H1 (cell line): ENCODE results near the gene PKDREJ. TPM values are rescaled to one million over a fixed set of nuclear protein-coding genes. Genes with fewer than 3 reads are reported as not detected.

Experiments
- EGR1 ChIP-seq: IDR thresholded peaks from 2 replicates; pipeline ENCODE4 v1.6.1; 2011; ENCODE audit warnings: low read depth, low read length, borderline replicate concordance
- polyA plus RNA-seq, 7 experiments: library from polyadenylated mRNA; depleted of rRNA in 3 of 7; stranded (reverse) in 5 of 7; unstranded in 2 of 7; fragments of >200 nt in 5 of 7; fragments of 200-250 nt in 2 of 7; gene quantifications; 1 replicate in 5 of 7; 2 replicates in 1 of 7; 4 replicates in 1 of 7; pipeline versions ENCODE4 v1.2.1 to v1.2.3, GENCODE V29; 2011 to 2013; ENCODE audit warnings: missing spikeins in 2 of 7, mixed read lengths in 2 of 7
- total RNA-seq: library from RNA; stranded (reverse); fragmentation: NEBNext Ultra II Directional; extraction: Animal tissue kit (Norgen Biotek cat#: 25700); gene quantifications from 2 replicates; pipeline ENCODE4 v1.2.1, GENCODE V29; 2021
- TF ChIP-seq, protein P1 (sequence below): fragments of 300-600 bp; sonication (generic); IDR thresholded peaks from 2 replicates; pipeline ENCODE4 v1.7.1; 2012; ENCODE audit warnings: low read length, moderate library complexity, mild to moderate bottlenecking, inconsistent platforms; ENCODE audit not compliant: insufficient replicate concordance

Gene PKDREJ
- total and polyA plus RNA-seq, 2 of the 8 experiments (the other 6 are each of a cell fraction or from before 2014, with no cell fraction given) = 0.02 to 0.04 TPM

- TF ChIP-seq, protein P1, sequence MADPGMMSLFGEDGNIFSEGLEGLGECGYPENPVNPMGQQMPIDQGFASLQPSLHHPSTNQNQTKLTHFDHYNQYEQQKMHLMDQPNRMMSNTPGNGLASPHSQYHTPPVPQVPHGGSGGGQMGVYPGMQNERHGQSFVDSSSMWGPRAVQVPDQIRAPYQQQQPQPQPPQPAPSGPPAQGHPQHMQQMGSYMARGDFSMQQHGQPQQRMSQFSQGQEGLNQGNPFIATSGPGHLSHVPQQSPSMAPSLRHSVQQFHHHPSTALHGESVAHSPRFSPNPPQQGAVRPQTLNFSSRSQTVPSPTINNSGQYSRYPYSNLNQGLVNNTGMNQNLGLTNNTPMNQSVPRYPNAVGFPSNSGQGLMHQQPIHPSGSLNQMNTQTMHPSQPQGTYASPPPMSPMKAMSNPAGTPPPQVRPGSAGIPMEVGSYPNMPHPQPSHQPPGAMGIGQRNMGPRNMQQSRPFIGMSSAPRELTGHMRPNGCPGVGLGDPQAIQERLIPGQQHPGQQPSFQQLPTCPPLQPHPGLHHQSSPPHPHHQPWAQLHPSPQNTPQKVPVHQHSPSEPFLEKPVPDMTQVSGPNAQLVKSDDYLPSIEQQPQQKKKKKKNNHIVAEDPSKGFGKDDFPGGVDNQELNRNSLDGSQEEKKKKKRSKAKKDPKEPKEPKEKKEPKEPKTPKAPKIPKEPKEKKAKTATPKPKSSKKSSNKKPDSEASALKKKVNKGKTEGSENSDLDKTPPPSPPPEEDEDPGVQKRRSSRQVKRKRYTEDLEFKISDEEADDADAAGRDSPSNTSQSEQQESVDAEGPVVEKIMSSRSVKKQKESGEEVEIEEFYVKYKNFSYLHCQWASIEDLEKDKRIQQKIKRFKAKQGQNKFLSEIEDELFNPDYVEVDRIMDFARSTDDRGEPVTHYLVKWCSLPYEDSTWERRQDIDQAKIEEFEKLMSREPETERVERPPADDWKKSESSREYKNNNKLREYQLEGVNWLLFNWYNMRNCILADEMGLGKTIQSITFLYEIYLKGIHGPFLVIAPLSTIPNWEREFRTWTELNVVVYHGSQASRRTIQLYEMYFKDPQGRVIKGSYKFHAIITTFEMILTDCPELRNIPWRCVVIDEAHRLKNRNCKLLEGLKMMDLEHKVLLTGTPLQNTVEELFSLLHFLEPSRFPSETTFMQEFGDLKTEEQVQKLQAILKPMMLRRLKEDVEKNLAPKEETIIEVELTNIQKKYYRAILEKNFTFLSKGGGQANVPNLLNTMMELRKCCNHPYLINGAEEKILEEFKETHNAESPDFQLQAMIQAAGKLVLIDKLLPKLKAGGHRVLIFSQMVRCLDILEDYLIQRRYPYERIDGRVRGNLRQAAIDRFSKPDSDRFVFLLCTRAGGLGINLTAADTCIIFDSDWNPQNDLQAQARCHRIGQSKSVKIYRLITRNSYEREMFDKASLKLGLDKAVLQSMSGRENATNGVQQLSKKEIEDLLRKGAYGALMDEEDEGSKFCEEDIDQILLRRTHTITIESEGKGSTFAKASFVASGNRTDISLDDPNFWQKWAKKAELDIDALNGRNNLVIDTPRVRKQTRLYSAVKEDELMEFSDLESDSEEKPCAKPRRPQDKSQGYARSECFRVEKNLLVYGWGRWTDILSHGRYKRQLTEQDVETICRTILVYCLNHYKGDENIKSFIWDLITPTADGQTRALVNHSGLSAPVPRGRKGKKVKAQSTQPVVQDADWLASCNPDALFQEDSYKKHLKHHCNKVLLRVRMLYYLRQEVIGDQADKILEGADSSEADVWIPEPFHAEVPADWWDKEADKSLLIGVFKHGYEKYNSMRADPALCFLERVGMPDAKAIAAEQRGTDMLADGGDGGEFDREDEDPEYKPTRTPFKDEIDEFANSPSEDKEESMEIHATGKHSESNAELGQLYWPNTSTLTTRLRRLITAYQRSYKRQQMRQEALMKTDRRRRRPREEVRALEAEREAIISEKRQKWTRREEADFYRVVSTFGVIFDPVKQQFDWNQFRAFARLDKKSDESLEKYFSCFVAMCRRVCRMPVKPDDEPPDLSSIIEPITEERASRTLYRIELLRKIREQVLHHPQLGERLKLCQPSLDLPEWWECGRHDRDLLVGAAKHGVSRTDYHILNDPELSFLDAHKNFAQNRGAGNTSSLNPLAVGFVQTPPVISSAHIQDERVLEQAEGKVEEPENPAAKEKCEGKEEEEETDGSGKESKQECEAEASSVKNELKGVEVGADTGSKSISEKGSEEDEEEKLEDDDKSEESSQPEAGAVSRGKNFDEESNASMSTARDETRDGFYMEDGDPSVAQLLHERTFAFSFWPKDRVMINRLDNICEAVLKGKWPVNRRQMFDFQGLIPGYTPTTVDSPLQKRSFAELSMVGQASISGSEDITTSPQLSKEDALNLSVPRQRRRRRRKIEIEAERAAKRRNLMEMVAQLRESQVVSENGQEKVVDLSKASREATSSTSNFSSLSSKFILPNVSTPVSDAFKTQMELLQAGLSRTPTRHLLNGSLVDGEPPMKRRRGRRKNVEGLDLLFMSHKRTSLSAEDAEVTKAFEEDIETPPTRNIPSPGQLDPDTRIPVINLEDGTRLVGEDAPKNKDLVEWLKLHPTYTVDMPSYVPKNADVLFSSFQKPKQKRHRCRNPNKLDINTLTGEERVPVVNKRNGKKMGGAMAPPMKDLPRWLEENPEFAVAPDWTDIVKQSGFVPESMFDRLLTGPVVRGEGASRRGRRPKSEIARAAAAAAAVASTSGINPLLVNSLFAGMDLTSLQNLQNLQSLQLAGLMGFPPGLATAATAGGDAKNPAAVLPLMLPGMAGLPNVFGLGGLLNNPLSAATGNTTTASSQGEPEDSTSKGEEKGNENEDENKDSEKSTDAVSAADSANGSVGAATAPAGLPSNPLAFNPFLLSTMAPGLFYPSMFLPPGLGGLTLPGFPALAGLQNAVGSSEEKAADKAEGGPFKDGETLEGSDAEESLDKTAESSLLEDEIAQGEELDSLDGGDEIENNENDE = no peak
- TF ChIP-seq EGR1 = no peak
These were observed 18.4 kb downstream of the PKDREJ start (continued) for GRCh38 chr22:46244771-46245170.
